Brain pericyte (primary cell): ENCODE measurements around the gene SREBF2.
"Not testable (repeated sequence)": the region's sequence is repeated elsewhere in the genome, so short reads cannot be mapped to it uniquely, and the experiment has no call there.

ENCODE experiments used
- DNase-seq: peaks from one replicate; pipeline ENCODE4 v3.0.0-alpha.2; 2012; ENCODE audit warnings: low read depth, low spot score

The SREBF2 gene

DNA sequence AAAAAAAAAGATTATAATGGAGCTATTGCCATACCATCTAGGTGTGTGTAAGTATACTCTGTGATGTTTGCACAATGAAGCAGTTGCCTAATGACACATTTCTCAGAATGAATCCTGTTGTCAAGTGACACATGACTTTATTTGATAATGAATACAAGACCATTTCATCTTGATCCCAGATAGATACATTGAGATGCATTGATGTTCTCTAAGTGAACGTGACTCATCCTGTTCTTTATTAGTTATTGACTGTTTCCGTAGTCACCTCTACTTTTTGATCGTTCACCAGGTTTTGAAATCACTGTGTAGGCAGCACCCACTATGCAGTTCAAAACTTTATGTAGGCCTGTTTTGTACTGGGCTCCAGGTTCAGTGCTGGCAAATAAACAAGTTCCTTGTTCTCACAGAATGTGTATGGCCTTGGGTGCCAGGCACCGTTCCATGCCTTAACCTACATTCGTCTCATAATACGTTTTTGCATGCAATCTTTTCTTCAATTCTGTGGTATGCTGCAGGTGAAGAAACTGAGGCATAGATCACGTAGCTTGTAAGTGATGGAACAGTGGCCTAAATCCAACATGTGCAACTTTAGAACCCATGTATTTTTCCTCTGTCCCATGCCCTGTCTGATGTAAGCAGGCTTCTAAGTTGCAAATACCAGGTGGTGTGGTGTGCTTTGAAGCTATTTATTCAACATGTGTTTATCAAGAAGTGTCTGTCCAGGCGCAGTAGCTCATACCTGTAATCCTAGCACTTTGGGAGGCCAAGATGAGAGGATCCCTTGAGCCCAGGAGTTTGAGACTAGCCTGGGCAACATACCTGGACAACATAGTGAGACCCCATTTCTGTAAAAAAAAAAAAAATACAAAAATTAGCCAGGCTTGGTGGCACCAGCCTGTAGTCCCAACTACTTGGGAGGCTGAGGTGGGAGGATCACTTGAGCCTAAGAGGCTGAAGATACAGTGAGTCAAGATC lies 10.4 kb downstream of the SREBF2 start:
- DNase-seq, result no peak

DNA sequence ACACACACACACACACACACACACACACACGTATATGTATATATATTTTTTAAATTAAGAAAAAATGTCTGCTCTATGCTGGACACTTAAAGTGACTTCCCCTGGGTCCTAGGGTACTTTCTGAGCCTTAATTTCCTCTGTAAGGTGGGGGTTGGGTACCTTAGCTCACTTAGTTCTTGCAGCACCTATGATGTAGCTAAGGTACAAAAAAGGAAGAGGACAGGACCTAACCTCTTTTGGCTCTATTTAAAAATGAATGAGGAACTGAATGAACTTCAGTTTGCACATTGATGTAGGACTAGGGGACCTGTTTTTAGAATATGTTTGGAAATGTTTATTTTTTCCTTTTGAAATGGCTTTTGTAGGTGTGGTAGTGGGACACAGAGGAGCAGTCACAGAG lies 11.1 kb downstream of the SREBF2 start:
- no peak for DNase-seq

DNA sequence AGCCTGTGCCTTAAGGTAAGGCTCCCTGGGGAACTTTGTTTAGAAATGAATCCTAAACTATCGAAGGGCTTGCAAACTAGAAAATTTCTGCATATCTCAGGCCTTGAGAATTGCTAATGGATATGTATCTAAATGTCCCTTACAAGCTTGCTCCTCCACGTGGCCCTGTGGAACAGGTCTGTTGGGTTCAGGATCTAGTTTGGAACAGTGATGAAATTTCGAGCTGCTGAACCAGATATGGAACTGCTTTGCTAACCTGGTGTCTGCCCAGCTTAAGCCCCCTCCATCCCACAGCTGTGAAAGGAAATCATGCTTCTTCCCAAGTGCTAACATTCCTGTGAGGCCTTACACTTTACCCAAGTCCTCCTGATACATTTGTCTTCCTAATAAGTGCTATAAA lies 11.6 kb downstream of the SREBF2 start:
- DNase-seq, result no peak

DNA sequence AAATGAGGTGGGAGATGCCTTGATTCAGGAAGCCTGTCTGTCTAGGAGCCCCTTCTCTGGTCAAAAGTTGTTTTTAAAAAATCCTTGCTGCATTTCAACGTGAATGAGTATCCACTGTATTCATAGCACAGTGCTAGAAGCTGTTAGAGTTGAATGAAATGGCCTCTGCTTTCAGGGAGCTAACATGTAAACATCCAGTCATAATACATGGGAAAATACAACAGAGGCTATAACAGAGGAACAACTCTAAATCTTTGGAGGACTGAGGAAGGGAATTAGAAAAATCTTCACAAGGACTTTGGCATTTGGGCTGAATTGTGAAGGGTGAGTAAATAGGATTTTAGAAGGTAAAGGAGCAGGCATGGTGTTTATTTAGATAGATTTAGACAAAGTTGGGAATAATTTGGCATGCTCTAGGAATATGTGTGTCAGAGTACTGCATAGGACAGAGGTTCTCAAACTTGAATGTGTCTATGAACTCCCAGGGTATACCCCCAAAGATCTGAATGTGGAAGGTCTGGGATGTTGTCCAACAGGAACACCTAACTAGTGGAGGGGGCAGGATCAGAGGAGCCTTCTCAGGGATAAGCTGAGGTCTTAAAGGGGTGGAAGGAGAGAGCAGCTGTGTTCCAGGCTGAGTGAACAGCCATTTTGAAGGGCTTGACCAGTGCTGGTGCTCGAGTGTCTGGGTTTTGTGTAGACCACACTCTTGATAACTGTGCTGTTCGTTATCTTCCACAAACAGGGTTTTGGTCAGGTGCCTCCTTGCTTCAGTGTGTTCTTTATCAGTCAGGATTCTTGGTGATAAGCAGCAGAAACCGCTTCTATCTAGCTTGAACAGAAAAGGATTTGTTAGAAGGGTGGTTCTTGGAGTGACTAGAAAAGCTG lies 12.7 kb downstream of the SREBF2 start:
- DNase-seq, result no peak

DNA sequence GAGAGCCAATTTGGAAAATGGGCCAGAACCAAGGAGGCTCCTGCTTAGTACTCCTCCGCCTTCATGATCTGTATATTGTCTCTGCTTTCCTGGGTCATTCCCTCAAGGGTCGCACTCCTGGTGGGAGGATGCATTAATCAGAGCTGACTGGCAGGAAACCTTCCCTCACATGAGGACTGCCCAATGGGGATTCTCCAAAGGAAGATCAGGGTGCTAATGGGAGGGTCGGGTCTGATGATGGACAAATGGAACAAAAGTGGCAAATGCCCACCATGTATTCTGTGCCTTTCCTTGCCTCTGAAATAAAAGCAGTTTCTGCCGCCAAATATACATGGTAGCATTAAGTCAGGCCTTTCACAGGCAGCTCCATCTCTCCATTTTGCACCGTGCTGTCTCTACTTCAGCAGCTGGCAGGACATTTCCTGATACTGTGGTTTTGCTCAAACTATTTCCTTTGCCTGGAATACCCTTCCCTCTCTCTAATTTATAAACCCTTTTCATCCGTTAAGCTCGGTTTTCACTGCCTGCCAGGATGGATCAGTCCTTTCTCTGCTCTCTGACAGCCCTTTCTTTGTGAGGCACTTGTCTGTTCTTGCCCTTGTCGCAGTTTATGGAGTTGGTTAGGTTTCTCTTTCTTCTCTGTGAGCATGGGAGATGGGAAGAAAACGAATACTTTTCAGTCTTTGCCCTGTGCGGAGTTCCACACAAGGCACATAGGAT lies 13.5 kb downstream of the SREBF2 start:
- DNase-seq, result no peak

DNA sequence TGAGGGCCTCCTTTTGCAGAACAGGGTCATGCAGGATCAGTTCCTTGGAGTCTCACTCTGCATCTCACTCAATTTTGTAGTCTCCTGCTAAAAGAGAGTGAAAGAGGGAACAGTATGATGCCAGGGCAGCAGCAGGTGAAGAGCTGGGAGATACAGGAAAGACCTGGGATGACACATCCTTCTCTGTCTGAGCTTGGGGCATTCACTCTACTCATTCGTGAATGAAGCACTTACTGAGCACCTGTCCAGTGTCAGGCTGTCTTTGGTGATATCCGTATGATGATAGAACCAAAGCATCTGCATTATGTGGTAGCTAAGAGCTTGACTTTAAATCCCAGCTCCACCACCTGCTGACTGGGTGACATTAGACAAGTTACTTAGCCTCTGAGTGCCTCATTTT lies 14.4 kb downstream of the SREBF2 start:
- DNase-seq, result no peak

DNA sequence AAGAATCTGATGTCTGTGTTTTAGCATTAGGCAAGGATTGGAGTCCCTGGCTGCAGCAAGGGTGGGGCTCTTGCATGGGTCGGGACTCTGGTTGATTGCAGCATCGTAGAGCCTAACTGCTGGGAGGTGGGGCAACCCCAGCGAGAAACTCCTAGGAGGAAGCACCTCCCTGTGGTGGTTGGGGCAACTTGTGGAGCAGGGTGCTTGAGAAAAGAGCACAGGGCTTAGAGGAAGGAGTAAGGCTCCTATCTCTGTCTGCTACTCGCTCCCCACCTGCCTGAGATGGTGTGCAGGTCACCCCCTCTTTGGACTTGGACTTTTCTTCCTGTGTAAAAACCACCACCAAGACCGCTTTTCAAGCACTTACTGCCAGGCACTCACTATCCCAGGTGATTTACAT lies 15.6 kb downstream of the SREBF2 start:
- DNase-seq, result no peak

DNA sequence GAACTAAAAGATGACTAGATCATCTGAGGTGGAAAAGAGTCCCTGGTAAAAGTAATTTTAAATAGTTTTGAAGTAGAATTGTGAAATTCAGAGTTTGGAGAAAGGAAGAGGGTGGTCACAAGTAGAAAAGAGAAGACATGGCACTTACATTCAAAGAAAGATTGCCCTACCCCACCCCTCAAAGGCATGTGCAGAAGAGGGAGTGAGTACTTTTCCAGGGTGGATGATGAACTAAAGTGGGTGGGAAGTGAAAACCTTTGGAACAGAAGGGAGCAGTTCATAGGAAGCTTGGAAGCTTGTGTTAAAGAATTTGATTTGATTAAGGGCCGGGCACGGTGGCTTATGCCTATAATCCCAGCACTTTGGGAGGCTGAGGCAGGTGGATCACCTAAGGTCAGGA lies 23.6 kb downstream of the SREBF2 start:
- no peak for DNase-seq

DNA sequence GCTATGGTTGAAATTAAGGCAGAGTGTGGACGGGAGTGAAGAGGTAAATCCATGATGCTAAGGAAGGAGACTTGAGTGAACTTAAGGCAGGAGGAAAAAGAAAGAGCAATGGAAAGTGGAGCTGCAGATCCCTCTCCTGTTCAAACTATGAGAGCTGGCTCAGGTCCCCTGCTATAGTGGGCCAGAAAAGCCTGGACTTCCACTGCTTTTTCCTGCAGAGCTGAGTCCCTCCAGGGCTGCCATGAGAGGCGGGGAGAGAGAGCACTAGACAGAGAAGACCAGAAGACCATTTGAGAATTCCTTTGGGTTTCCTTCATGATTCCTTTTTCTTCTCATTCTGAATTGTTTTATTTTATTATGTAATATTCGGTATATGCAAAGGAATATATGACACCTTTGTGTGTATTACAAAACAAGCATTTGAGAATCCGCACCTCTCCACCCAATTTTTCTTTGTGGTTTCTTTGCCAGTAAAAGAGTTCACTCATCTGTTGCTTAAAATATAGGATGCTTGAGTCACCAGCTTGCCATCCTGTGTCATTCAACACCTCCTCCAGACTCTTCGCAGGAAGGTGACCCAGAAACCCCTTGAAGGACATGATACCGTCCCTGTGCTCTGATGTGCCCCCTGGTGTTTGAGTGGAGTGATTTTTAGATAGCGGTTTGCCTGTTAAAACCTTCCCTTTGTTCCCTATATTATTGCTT lies 24.4 kb downstream of the SREBF2 start:
- peak; percentile 24 for DNase-seq

DNA sequence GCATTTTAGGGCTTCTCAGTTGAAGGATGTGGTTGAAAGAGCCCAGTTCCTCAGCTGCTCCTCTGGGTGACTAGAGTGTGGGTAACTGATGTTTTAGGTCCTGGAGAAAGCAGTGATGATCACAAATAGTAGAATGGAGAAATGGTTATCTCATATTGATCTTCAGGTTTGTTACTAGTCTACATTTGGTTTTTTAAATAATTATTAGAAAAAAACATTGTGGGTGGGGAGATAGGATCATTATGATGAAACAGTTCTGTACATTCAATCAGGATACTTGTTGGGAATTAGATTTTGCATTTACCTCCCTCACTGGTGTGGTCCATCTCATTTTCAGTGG lies 24.9 kb downstream of the SREBF2 start:
- DNase-seq, result no peak

DNA sequence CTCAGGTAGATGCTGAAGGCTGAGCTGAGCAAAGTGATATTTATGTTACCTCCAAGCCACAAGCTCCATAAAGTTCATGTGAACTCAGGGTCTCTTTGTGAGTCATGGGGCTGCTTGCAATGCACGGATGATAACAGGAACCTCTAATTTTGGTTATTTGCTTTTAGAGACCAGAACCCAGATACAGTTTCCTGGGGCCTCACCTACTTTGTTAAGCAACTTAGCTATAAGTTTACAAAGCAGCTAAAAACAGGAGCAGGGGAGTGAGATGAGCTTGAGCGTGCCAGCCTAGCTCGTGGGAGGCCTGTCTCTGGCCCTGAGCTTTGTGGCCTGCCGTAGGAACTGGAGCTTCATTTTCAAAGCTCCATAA lies 29.2 kb downstream of the SREBF2 start:
- DNase-seq, result no peak

DNA sequence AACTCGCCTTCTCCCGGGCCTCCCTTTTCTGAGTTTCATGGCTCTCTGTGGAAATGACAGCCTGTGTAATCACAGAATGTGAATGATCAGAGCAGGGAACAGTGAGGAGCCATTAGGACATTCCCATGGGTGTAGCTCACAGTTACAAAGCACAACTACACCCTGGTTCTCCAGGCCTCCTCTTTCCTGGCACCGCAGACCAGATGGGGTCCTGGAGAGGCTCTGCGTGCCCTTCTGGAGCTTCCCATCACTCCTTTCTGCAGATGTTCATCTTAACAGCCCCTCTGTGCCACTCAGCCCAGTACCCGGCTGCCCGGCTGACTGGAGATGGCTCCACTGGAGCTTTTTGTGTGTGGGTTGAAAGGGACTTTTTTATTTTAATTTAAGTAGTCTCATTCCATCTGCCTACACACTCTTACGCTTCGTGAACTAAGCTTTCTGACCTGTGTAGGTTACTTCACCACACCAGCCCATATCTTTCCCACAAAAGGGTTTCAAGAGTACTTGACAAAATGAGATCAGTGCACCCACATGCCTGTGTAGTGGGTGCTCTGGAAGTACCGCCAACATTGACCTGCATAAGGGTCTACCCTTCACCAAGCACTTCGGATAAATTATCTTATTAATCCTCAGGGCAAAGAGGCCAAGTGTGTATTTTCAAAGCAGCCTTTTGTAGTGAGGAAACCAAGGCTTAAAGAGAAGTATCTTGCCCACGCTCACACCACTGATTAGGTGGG lies 29.8 kb downstream of the SREBF2 start:
- no peak for DNase-seq

DNA sequence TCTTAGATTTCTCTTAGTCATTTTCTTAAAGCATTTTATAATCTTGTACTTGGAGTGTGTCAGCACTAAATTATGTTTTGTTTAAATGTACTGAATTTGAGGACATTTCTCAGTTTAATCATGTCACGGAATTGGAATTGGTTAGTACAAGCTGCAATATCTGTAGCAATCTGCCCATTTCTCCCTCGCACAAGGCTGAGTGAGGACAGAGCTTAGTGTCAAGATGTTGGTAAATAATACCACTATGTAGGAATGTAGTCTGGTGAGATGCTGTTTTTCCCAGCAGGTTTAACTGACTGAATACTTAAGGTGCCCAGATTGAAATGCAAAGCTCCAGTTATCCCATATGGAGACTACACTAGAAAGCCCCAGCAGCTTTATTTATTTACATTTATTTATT lies 30.6 kb downstream of the SREBF2 start:
- DNase-seq, result no peak

DNA sequence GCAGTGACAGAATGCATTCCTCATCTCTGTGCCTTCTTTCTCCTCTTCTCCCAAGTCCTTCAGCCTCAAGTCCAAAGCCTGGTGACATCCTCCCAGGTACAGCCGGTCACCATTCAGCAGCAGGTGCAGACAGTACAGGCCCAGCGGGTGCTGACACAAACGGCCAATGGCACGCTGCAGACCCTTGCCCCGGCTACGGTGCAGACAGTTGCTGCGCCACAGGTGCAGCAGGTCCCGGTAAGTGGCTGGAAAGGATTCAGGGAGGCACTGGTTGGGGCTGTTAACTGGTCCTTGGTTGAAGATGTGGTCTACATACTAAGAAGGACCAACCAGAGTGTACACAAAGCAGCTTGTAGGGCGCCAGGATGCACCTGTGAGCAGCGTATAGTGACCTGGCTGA lies 35.7 kb downstream of the SREBF2 start:
- DNase-seq, result no peak

DNA sequence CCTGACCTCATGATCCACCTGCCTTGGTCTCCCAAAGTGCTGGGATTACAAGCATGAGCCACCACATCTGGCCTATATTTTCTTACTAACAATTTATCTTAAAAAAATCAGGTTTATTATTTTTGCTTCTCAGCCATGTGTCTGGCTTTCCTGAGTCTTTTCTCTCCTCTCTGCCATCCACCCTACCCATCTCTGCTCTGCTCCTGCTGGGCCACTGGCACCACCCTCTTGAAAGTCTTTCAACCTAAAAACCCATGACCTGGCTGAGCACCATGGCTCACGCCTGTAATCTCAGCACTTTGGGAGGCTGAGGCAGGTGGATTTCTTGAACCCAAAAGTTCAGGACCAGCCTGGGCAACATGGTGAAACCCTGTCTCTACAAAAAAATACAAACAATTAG lies 37.2 kb downstream of the SREBF2 start:
- DNase-seq, result not testable (repeated sequence)

DNA sequence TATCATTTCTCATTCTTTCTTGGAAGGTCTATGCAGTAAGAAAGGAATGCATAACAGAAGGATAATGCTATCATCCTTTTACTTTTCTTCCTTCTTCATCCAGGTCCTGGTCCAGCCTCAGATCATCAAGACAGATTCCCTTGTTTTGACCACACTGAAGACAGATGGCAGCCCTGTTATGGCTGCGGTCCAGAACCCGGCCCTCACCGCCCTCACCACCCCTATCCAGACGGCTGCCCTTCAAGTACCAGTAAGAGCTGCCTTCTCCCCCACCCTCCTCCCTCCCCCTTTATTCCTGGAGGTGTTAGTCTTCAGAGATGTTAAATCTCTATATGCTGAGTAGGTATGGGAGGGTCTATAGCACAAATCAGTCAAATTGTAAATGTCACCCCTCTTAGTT lies 37.9 kb downstream of the SREBF2 start:
- no peak for DNase-seq

DNA sequence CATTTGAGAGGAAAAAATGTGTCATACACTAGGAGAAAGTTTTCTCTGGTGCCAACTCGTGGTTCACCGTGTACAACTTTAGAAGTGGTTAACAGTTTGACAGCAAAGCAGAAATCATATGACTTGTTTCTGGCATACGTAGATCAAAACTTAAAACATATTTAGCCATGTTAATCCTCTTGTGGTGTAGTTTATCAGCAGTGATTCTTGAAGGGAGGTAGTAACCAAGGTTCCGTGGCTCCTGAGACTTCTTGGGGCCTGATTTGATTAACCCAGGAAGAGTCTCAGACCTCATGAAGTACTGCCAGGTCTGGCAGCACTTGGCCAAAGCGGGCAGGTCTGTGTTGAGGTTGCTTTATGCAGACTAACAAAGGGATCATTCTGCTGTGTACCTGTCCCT lies 40.5 kb downstream of the SREBF2 start:
- no peak for DNase-seq

DNA sequence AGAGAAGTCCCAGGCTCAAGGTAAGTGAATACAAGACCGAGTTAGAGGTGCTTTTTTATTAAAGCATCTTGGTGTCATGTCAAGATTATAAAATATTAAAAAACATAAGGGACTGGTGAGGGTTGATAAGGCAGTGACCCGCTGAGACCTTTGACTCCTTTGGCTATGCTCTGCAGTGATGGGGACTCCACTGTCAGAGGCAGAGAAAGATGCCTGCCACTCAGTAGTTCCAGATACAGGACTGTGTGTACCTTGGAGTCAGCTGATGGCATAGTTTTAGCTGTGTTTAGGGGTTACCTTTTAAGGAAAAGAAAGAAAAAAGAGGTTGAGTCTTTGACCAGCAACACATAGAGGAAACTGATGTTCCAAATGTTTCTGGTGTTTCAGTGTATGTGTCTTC lies 41.2 kb downstream of the SREBF2 start:
- DNase-seq, result no peak

DNA sequence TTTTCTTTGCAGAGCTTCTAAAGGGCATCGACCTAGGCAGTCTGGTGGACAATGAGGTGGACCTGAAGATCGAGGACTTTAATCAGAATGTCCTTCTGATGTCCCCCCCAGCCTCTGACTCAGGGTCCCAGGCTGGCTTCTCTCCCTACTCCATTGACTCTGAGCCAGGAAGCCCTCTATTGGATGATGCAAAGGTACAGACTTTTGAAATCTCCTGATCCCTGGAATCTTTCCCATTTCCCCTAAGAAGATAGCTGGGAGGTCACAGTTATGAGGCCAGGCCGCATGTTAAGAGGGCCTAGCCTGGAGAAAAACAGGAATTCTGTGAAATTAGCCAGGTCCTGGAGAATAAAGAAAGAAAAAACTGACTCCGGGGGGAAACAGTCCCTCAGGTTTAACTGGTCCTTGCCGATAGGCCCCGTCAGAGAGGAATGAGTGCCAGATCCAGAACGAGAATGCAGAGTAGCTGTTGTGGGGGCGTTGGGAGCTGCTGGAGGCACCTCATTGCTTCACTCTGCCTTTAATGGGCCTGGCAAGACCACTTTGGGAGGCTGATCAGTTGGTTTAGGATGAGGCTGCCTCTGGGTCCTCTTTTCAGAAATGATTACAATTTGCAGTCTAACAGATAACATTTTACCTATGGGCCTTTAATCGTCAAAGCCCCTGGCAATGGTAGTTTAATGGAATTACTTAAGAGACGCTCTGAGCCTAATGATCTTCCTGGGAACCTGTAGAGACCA lies 42.8 kb downstream of the SREBF2 start:
- DNase-seq, result no peak

DNA sequence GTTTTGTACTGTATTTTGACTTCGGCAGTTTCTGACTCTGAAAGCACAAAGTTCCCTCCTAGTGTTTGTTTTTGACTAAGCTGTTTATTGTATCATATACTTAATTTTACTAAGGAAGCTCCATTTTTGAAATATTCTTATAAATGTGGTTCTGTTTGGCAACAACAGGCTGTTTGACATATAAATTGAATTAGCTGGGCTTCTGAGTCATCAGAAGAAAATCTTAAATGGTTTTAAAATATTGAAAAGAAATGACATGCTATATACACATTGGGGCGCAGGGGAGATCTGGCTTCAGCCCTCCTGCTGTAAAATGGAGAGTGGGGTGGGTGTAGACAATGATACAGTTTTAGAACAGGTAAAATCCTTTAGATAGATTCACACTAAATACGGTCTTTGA lies 43.4 kb downstream of the SREBF2 start:
- no peak for DNase-seq
